CD4-positive, alpha-beta memory T cell (primary cell): Measurements from ENCODE around the gene CEBPB. TPM values are rescaled to one million over a fixed set of nuclear protein-coding genes. Genes with fewer than 3 reads are reported as not detected.

ENCODE experiments used
- CTCF ChIA-PET: fragments of 350-600 bp; sonication (Branson Sonifier 250); formaldehyde crosslinking; loops from one replicate; lab custom pipeline; 2021; ENCODE audit warnings: inconsistent platforms; ENCODE audit not compliant: partially characterized antibody; lab: Charles Lee
- POLR2A ChIA-PET: fragments of 350-600 bp; sonication (Branson Sonifier 250); formaldehyde crosslinking; loops from one replicate; lab custom pipeline; 2021; ENCODE audit not compliant: partially characterized antibody; lab: Charles Lee
- DNase-seq, 5 donors: peaks; one replicate each; pipeline versions ENCODE4 v3.0.0 to v3.0.0-alpha.2; 2020 to 2022; ENCODE audit warnings: mixed read lengths in 1 of 5
- H3K27ac ChIP-seq: one replicate; pipeline ENCODE4 v1.7.0; 2013; ENCODE audit warnings: low read depth, low read length
- H3K27me3 ChIP-seq: 2 replicates; pipeline ENCODE4 v1.7.0; 2013; ENCODE audit warnings: mild to moderate bottlenecking, low read length, moderate library complexity; ENCODE audit not compliant: insufficient read depth
- H3K36me3 ChIP-seq: 2 replicates; pipeline ENCODE4 v1.7.0; 2013; ENCODE audit warnings: mild to moderate bottlenecking, low read length, moderate library complexity; ENCODE audit not compliant: insufficient read depth
- H3K4me1 ChIP-seq: 2 replicates; pipeline ENCODE4 v1.7.0; 2013; ENCODE audit warnings: mild to moderate bottlenecking, low read length, moderate library complexity; ENCODE audit not compliant: insufficient read depth
- H3K4me3 ChIP-seq, 2 donors: one replicate each; pipeline ENCODE4 v1.7.0; 2013; ENCODE audit warnings: low read length in 2 of 2, mild to moderate bottlenecking in 1 of 2
- H3K9me3 ChIP-seq, 2 donors: one replicate each; pipeline ENCODE4 v1.7.0; 2013; ENCODE audit warnings: low read length in 2 of 2, control low read depth in 1 of 2; ENCODE audit not compliant: control insufficient read depth in 1 of 2
- H3K27ac Mint-ChIP-seq, 7 donors: one replicate each; pipeline ENCODE4 v1.8.0; 2020 to 2021; ENCODE audit warnings: mixed read lengths in 7 of 7, mild to moderate bottlenecking in 6 of 7, inconsistent platforms in 3 of 7, moderate library complexity in 3 of 7
- H3K27me3 Mint-ChIP-seq, 2 donors: one replicate each; pipeline ENCODE4 v1.8.0; 2020 to 2021; ENCODE audit warnings: mixed read lengths in 2 of 2
- H3K36me3 Mint-ChIP-seq, 2 donors: one replicate each; pipeline ENCODE4 v1.8.0; 2020 to 2021; ENCODE audit warnings: mixed read lengths in 2 of 2, inconsistent platforms in 1 of 2, mild to moderate bottlenecking in 1 of 2
- H3K4me1 Mint-ChIP-seq, 4 donors: one replicate each; pipeline ENCODE4 v1.8.0; 2020 to 2021; ENCODE audit warnings: mixed read lengths in 4 of 4, mild to moderate bottlenecking in 1 of 4
- H3K4me3 Mint-ChIP-seq, 8 donors: one replicate each; pipeline ENCODE4 v1.8.0; 2020 to 2021; ENCODE audit warnings: mixed read lengths in 8 of 8, mild to moderate bottlenecking in 7 of 8, moderate library complexity in 6 of 8, inconsistent platforms in 3 of 8
- H3K9me3 Mint-ChIP-seq, 8 donors: one replicate each; pipeline ENCODE4 v1.8.0; 2020 to 2021; ENCODE audit warnings: mixed read lengths in 8 of 8, mild to moderate bottlenecking in 5 of 8, inconsistent platforms in 3 of 8, moderate library complexity in 1 of 8
- intact Hi-C: fragments of 100-400 bp; cut with micrococcal nuclease; formaldehyde crosslinking; loops from one replicate; pipeline ENCODE4 v1.15.1; 2023
- polyA plus RNA-seq, 2 donors: library from polyadenylated mRNA; unstranded; fragments of 300-500 nt; fragmentation: Illumina TruSeq; gene quantifications; one replicate each; pipeline ENCODE4 v1.2.3, GENCODE V29; 2021
- total RNA-seq, 2 experiments: library from RNA; stranded (reverse); gene quantifications; one replicate each; pipeline ENCODE4 v1.2.3, GENCODE V29; 2021

Gene CEBPB
- total and polyA plus RNA-seq, 4 experiments from 2014 or later: 12.8 to 34.3 (median 28.1) TPM

GRCh38 chr20:50192364-50193198 is 2.0 kb downstream of the CEBPB start:
- peaks cover 34% of the 10 kb centered on the region for H3K4me1 ChIP-seq

GRCh38 chr20:50193199-50193835 is 2.7 kb downstream of the CEBPB start:
- intact Hi-C loops: loop anchor here (5.0 kb wide), 1 partner anchor 194 kb away; no protein-coding TSS in a partner anchor

More at GRCh38 chr20:50192364-50193198, 2.0 kb downstream of the CEBPB start:
- POLR2A ChIA-PET: interaction anchor here (1.0 to 2.4 kb wide), 14 partner anchors 14 to 320 kb away, joined by 3 to 20 read pairs (median 9); partner anchors contain the start of genes PEDS1, PTPN1, RNF114 and UBE2V1
- no peaks in the 10 kb centered on the region for H3K27me3 ChIP-seq
- Mint-ChIP-seq H3K4me3 (peak overlapping the region; percentile 90 to 97 (median 96)), H3K4me1 (peaks cover 9 to 40% (median 27%) of the 10 kb centered on the region in 4 donors), H3K27ac (peak overlapping the region; percentile 93 to 97 (median 97)), H3K9me3 (peaks cover 0 to 2% (median 0%) of the 10 kb centered on the region in 8 donors), H3K27me3 (no peaks in the 10 kb centered on the region), H3K36me3 (peaks cover 3 to 12% of the 10 kb centered on the region in 2 donors)
- no peaks in the 10 kb centered on the region for H3K9me3 ChIP-seq
- peak overlapping the region; percentile 16 to 36 for H3K4me3 ChIP-seq
- peak; percentile 65 to 89 (median 70) for DNase-seq
- peaks cover 3% of the 10 kb centered on the region for H3K36me3 ChIP-seq
- H3K27ac ChIP-seq: peak overlapping the region; percentile 52
- intact Hi-C loops: loop anchor here (5.0 kb wide), 1 partner anchor 195 kb away; no protein-coding TSS in a partner anchor
- CTCF ChIA-PET: interaction anchor here (0.7 to 14.2 kb wide), 3 partner anchors 194 to 557 kb away, joined by 3 to 330 read pairs (median 5); no protein-coding TSS in a partner anchor

GRCh38 chr20:50193836-50194421 is 3.3 kb downstream of the CEBPB start:
- Histone ChIP-seq H3K36me3 (peaks cover 3% of the 10 kb centered on the region), H3K9me3 (no peaks in the 10 kb centered on the region), H3K4me3 (no peak overlapping the region), H3K27me3 (no peaks in the 10 kb centered on the region), H3K4me1 (peaks cover 34% of the 10 kb centered on the region), H3K27ac (no peak overlapping the region)
- no peaks in the 10 kb centered on the region for H3K27me3 Mint-ChIP-seq
- H3K4me3 Mint-ChIP-seq: peak overlapping the region in 6 of 8 donors; percentile 26 to 97 (median 96)
- intact Hi-C loops: loop anchor here (5.0 kb wide), 1 partner anchor 193 kb away; no protein-coding TSS in a partner anchor
- no peak for DNase-seq
- H3K27ac Mint-ChIP-seq: peak overlapping the region in 2 of 7 donors; percentile 72 to 97
- POLR2A ChIA-PET: no interaction called here
- peaks cover 0 to 2% (median 0%) of the 10 kb centered on the region in 8 donors for H3K9me3 Mint-ChIP-seq
- CTCF ChIA-PET: no interaction called here
- H3K4me1 Mint-ChIP-seq: peaks cover 9 to 39% (median 25%) of the 10 kb centered on the region in 4 donors
- peaks cover 3 to 12% of the 10 kb centered on the region in 2 donors for H3K36me3 Mint-ChIP-seq

More at GRCh38 chr20:50193199-50193835, 2.7 kb downstream of the CEBPB start:
- POLR2A ChIA-PET: no interaction called here
- Mint-ChIP-seq H3K27ac (peak overlapping the region in 6 of 7 donors; percentile 79 to 97 (median 95)), H3K4me3 (peak overlapping the region; percentile 90 to 97 (median 96)), H3K27me3 (no peaks in the 10 kb centered on the region), H3K9me3 (peaks cover 0 to 2% (median 0%) of the 10 kb centered on the region in 8 donors), H3K36me3 (peaks cover 3 to 12% of the 10 kb centered on the region in 2 donors), H3K4me1 (peaks cover 9 to 39% (median 27%) of the 10 kb centered on the region in 4 donors)
- DNase-seq: no peak
- H3K4me3 ChIP-seq: peak overlapping the region; percentile 16 to 36
- CTCF ChIA-PET: no interaction called here
- H3K4me1 ChIP-seq: peaks cover 34% of the 10 kb centered on the region
- H3K9me3 ChIP-seq: no peaks in the 10 kb centered on the region
- H3K36me3 ChIP-seq: peaks cover 3% of the 10 kb centered on the region
- H3K27me3 ChIP-seq: no peaks in the 10 kb centered on the region
- H3K27ac ChIP-seq: peak overlapping the region; percentile 52

GRCh38 chr20:50194422-50194830 is 3.8 kb downstream of the CEBPB start:
- H3K27me3 Mint-ChIP-seq: no peaks in the 10 kb centered on the region
- peaks cover 3 to 12% of the 10 kb centered on the region in 2 donors for H3K36me3 Mint-ChIP-seq
- Histone ChIP-seq H3K27me3 (no peaks in the 10 kb centered on the region), H3K4me3 (no peak overlapping the region), H3K4me1 (peaks cover 34% of the 10 kb centered on the region), H3K9me3 (no peaks in the 10 kb centered on the region), H3K36me3 (peaks cover 3% of the 10 kb centered on the region), H3K27ac (no peak overlapping the region)
- ChIA-PET POLR2A (no interaction called here), CTCF (no interaction called here)
- peak overlapping the region in 1 of 8 donors; percentile 54 for H3K4me3 Mint-ChIP-seq
- peaks cover 9 to 38% (median 25%) of the 10 kb centered on the region in 4 donors for H3K4me1 Mint-ChIP-seq
- no peak for DNase-seq
- H3K9me3 Mint-ChIP-seq: peaks cover 0 to 2% (median 0%) of the 10 kb centered on the region in 8 donors
- peak overlapping the region in 3 of 7 donors; percentile 27 to 97 (median 68) for H3K27ac Mint-ChIP-seq
- intact Hi-C loops: loop anchor here (5.0 kb wide), 1 partner anchor 193 kb away; no protein-coding TSS in a partner anchor

- no peak for DNase-seq
- POLR2A ChIA-PET: no interaction called here
- H3K36me3 ChIP-seq: peaks cover 3% of the 10 kb centered on the region
- H3K9me3 ChIP-seq: no peaks in the 10 kb centered on the region
- peaks cover 3 to 12% of the 10 kb centered on the region in 2 donors for H3K36me3 Mint-ChIP-seq
- peaks cover 9 to 34% (median 25%) of the 10 kb centered on the region in 4 donors for H3K4me1 Mint-ChIP-seq
- intact Hi-C loops: loop anchor here (5.0 kb wide), 1 partner anchor 192 kb away; no protein-coding TSS in a partner anchor
- peaks cover 31% of the 10 kb centered on the region for H3K4me1 ChIP-seq
- H3K27me3 Mint-ChIP-seq: no peaks in the 10 kb centered on the region
- peak overlapping the region in 2 of 8 donors; percentile 12 to 15 for H3K4me3 Mint-ChIP-seq
- H3K9me3 Mint-ChIP-seq: peaks cover 0 to 5% (median 0%) of the 10 kb centered on the region in 8 donors
- H3K27ac Mint-ChIP-seq: peak overlapping the region in 2 of 7 donors; percentile 69 to 97
- no peak overlapping the region for H3K4me3 ChIP-seq
- CTCF ChIA-PET: no interaction called here
- H3K27me3 ChIP-seq: no peaks in the 10 kb centered on the region
- H3K27ac ChIP-seq: no peak overlapping the region
Measured at GRCh38 chr20:50194831-50195523, 4.3 kb downstream of the CEBPB start.

DNA sequence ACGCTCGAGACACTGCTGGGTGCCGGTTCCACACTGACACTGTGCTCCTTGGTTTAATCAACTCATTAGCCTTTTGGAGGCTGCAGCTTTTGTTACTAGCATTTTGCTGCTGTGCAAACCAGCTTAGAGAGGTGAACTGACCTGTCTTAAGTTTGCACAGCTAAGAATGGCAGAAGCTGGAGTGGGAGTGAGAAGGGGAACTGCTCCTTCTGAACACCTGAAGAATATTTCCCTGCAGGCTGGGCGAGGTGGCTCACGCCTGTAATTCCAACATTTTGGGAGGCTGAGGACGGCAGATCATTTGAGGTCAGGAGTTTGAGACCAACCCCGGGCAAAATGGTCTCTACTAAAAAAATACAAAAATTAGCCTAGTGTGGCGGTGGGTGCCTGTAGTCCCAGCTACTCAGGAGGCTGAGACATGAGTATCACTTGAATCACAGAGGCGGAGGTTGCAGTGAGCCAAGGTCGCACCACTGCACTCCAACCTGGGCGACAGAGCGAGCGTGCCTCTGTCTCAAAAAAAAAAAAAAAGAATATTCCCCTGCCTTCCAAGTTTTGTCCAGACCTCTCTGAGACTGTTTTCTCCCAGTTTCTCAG is 5.0 kb downstream of the CEBPB start:
- ChIA-PET POLR2A (no interaction called here), CTCF (interaction anchor here (0.6 kb wide), 1 partner anchor 394 kb away, joined by 3 read pairs; no protein-coding TSS in a partner anchor)
- no peaks in the 10 kb centered on the region for H3K27me3 ChIP-seq
- peaks cover 30% of the 10 kb centered on the region for H3K4me1 ChIP-seq
- intact Hi-C loops: no loop called here
- H3K27ac ChIP-seq: no peak overlapping the region
- Mint-ChIP-seq H3K36me3 (peaks cover 3 to 12% of the 10 kb centered on the region in 2 donors), H3K27me3 (no peaks in the 10 kb centered on the region), H3K4me1 (peaks cover 9 to 34% (median 25%) of the 10 kb centered on the region in 4 donors), H3K9me3 (peaks cover 0 to 5% (median 0%) of the 10 kb centered on the region in 8 donors), H3K4me3 (no peak overlapping the region), H3K27ac (peak overlapping the region in 5 of 7 donors; percentile 36 to 78 (median 74))
- DNase-seq: no peak
- no peak overlapping the region for H3K4me3 ChIP-seq
- H3K36me3 ChIP-seq: peaks cover 3% of the 10 kb centered on the region
- H3K9me3 ChIP-seq: no peaks in the 10 kb centered on the region
